Measurements from ENCODE around the gene INVS. TPM values are rescaled to one million over a fixed set of nuclear protein-coding genes. Genes with fewer than 3 reads are reported as not detected.
"Not testable (repeated sequence)": the region's sequence is repeated elsewhere in the genome, so short reads cannot be mapped to it uniquely, and the experiment has no call there.

The INVS gene
- total and polyA plus RNA-seq, 4 donors, result 4.1 to 33.3 (median 13.1) TPM

DNA sequence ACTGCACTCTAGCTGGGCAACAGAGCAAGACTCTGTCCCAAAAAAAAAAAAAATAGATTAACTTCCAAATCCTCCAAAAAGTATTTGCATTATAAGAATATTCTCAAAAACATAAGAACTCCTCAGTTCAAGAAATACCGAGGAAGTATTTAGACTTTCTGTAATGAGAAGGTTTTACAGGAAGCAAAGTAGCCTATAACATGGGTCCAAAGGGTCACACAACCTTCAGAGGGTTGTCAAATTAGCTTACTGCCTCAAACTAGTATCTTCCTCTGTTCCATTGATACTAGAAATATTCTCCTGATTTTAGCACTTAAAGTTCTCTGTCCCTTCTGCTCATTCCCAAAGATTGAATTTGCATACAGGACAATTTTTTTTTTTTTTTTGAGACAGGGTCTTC lies 121.9 kb downstream of the INVS start:
- intact Hi-C loops (cut with DNase I), result no loop called here
- DNase-seq, result no peak
- WGBS, 2 donors, result 83 to 88% methylated on average over 1 of the region's 1 CpG
- Histone ChIP-seq H3K4me3 (ENCODE audit: low read length in 2 of 2) (no peak overlapping the region), H3K27ac (ENCODE audit: low read depth in 1 of 2, low read length in 2 of 2) (no peak overlapping the region), H3K36me3 (ENCODE audit: control insufficient read depth in 1 of 2, insufficient read depth in 2 of 2, low read length in 1 of 2) (no peaks in the 10 kb centered on the region), H3K4me1 (ENCODE audit: control insufficient read depth in 1 of 2, insufficient read depth in 2 of 2, low read length in 2 of 2) (no peaks in the 10 kb centered on the region), H3K27me3 (ENCODE audit: control insufficient read depth in 1 of 2, insufficient read depth in 2 of 2, low read length in 1 of 2) (no peaks in the 10 kb centered on the region), H3K9me3 (ENCODE audit: control insufficient read depth, low read length) (no peaks in the 10 kb centered on the region)
- no peak for ATAC-seq (ENCODE audit: low FRiP score)

DNA sequence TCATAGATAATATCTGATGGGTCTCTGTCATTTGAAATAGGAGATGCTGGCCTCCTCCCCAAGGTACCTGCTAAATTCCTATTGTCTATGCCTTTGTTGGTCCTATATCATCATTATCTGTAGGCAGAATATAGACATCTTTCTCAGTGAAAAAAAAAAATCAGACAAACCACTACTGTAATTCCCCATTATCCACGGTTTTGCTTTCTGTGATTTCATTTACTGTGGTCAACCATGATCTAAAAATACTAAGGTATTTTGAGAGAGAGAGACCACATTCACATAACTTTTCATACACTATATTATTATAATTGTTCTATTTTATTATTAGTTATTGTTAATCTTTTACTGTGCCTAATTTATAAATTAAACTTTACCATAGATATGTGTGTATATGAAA lies 122.5 kb downstream of the INVS start:
- H3K9me3 ChIP-seq (ENCODE audit: control insufficient read depth, low read length), result no peaks in the 10 kb centered on the region
- no peak overlapping the region for H3K27ac ChIP-seq (ENCODE audit: low read depth in 1 of 2, low read length in 2 of 2)
- no peak overlapping the region for H3K4me3 ChIP-seq (ENCODE audit: low read length in 2 of 2)
- no peak for ATAC-seq (ENCODE audit: low FRiP score)
- intact Hi-C loops (cut with DNase I), result no loop called here
- H3K4me1 ChIP-seq (ENCODE audit: control insufficient read depth in 1 of 2, insufficient read depth in 2 of 2, low read length in 2 of 2), result no peaks in the 10 kb centered on the region
- 41 to 43% methylated on average over 1 of the region's 1 CpG for WGBS, 2 donors
- DNase-seq, result no peak
- H3K27me3 ChIP-seq (ENCODE audit: control insufficient read depth in 1 of 2, insufficient read depth in 2 of 2, low read length in 1 of 2), result no peaks in the 10 kb centered on the region
- no peaks in the 10 kb centered on the region for H3K36me3 ChIP-seq (ENCODE audit: control insufficient read depth in 1 of 2, insufficient read depth in 2 of 2, low read length in 1 of 2)

DNA sequence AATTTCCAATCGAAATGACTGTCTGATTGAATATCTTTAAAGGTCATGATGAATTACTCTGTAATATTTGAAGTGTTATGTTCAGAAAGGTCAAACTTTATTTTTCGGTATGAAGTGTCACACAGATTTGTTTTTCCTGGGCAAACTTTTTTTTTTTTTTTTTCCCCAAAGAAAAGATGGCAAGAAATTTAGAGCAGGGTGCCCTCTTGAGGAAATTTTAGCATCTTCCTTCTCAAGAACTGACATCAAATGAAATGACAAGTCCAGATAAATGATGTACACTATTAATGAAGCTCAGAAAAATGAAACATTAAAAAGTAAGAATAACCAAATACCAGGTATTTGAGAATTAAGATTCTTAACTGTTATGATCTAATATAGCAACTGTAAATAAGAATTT lies 123.6 kb downstream of the INVS start:
- no peaks in the 10 kb centered on the region for H3K27me3 ChIP-seq (ENCODE audit: control insufficient read depth in 1 of 2, insufficient read depth in 2 of 2, low read length in 1 of 2)
- H3K4me1 ChIP-seq (ENCODE audit: control insufficient read depth in 1 of 2, insufficient read depth in 2 of 2, low read length in 2 of 2), result no peaks in the 10 kb centered on the region
- DNase-seq (no peak), ATAC-seq (ENCODE audit: low FRiP score) (no peak)
- intact Hi-C loops (cut with DNase I), result no loop called here
- 18 to 24% methylated on average over 2 of the region's 2 CpGs for WGBS, 2 donors
- no peak overlapping the region for H3K27ac ChIP-seq (ENCODE audit: low read depth in 1 of 2, low read length in 2 of 2)
- peaks cover 2% of the 10 kb centered on the region in 2 donors for H3K36me3 ChIP-seq (ENCODE audit: control insufficient read depth in 1 of 2, insufficient read depth in 2 of 2, low read length in 1 of 2)
- no peak overlapping the region for H3K4me3 ChIP-seq (ENCODE audit: low read length in 2 of 2)
- no peaks in the 10 kb centered on the region for H3K9me3 ChIP-seq (ENCODE audit: control insufficient read depth, low read length)

GRCh38 chr9:100227636-100228035 lies 128.6 kb downstream of the INVS start:
- Histone ChIP-seq H3K27me3 (ENCODE audit: control insufficient read depth in 1 of 2, insufficient read depth in 2 of 2, low read length in 1 of 2) (no peaks in the 10 kb centered on the region), H3K9me3 (ENCODE audit: control insufficient read depth, low read length) (no peaks in the 10 kb centered on the region), H3K4me1 (ENCODE audit: control insufficient read depth in 1 of 2, insufficient read depth in 2 of 2, low read length in 2 of 2) (no peaks in the 10 kb centered on the region), H3K36me3 (ENCODE audit: control insufficient read depth in 1 of 2, insufficient read depth in 2 of 2, low read length in 1 of 2) (peaks cover 2 to 3% of the 10 kb centered on the region in 2 donors), H3K4me3 (ENCODE audit: low read length in 2 of 2) (no peak overlapping the region), H3K27ac (ENCODE audit: low read depth in 1 of 2, low read length in 2 of 2) (no peak overlapping the region)
- intact Hi-C loops (cut with DNase I), result no loop called here
- 96 to 98% methylated on average over 2 of the region's 2 CpGs for WGBS, 2 donors
- no peak for DNase-seq
- no peak for ATAC-seq (ENCODE audit: low FRiP score)

DNA sequence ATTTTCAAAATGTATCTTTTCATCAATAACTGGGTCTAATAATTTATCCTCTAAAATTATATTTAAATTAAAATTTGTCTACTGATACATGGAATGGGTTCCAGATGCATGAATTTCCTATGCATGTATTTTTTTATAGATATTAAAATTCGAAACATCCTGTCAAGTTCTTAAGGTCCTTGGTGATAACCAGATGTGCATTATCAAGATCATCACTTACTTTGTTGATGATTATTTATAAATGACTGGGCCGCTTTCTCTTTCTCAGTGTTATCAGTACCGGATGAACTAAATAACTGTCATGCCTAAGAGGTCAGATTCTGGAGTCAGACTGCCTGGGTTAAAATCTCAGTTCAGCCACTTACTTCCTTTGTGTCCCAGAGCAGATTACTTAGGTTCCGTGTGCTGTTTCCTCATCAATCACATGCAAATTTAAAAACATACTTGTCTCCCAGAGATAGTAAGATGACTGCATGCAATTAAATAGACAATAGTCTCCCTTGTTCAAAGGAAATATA lies 129.4 kb downstream of the INVS start:
- WGBS, 2 donors, result 83 to 84% methylated on average over 4 of the region's 4 CpGs
- Histone ChIP-seq H3K4me1 (ENCODE audit: control insufficient read depth in 1 of 2, insufficient read depth in 2 of 2, low read length in 2 of 2) (no peaks in the 10 kb centered on the region), H3K9me3 (ENCODE audit: control insufficient read depth, low read length) (no peaks in the 10 kb centered on the region), H3K27ac (ENCODE audit: low read depth in 1 of 2, low read length in 2 of 2) (no peak overlapping the region), H3K36me3 (ENCODE audit: control insufficient read depth in 1 of 2, insufficient read depth in 2 of 2, low read length in 1 of 2) (peaks cover 2 to 3% of the 10 kb centered on the region in 2 donors), H3K4me3 (ENCODE audit: low read length in 2 of 2) (no peak overlapping the region), H3K27me3 (ENCODE audit: control insufficient read depth in 1 of 2, insufficient read depth in 2 of 2, low read length in 1 of 2) (no peaks in the 10 kb centered on the region)
- DNase-seq, result no peak
- no peak for ATAC-seq (ENCODE audit: low FRiP score)
- intact Hi-C loops (cut with DNase I), result no loop called here

DNA sequence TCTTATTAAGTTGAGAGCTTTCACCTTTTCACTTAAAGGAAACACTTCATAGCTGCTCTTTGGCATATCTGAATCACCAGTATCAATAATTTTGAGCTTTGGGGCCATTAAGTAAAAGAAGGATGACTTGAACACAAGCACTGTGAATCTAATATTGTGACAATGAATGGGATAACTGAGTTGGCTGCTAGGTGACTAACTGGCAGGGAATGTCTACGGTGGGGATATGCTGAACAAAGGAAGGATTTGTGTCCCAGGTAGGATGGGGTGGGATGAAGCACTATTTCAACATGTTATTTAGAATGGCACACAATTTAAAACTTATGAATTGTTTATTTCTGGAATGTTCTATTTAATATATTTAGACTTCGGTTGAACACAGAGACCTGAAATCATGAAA lies 130.1 kb downstream of the INVS start:
- peaks cover 2 to 3% of the 10 kb centered on the region in 2 donors for H3K36me3 ChIP-seq (ENCODE audit: control insufficient read depth in 1 of 2, insufficient read depth in 2 of 2, low read length in 1 of 2)
- 88 to 89% methylated on average over 2 of the region's 2 CpGs for WGBS, 2 donors

DNA sequence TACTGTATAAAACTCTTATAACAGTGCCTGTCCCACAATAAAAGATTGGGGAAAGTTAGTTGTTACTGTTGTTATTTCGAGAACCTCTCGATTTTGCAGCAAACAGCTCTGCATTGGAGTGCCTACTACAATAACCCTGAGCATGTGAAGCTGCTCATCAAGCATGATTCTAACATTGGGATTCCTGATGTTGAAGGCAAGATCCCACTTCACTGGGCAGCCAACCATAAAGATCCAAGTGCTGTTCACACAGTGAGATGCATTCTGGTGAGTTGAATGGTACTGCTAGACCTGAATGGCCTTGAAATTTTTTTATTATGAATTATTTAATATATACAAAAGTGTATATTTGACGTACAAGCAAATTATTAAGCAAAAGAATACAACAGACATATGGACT lies 130.5 kb downstream of the INVS start:
- Histone ChIP-seq H3K9me3 (ENCODE audit: control insufficient read depth, low read length) (no peaks in the 10 kb centered on the region), H3K27me3 (ENCODE audit: control insufficient read depth in 1 of 2, insufficient read depth in 2 of 2, low read length in 1 of 2) (no peaks in the 10 kb centered on the region), H3K4me3 (ENCODE audit: low read length in 2 of 2) (no peak overlapping the region), H3K36me3 (ENCODE audit: control insufficient read depth in 1 of 2, insufficient read depth in 2 of 2, low read length in 1 of 2) (peaks cover 2 to 3% of the 10 kb centered on the region in 2 donors), H3K4me1 (ENCODE audit: control insufficient read depth in 1 of 2, insufficient read depth in 2 of 2, low read length in 2 of 2) (no peaks in the 10 kb centered on the region), H3K27ac (ENCODE audit: low read depth in 1 of 2, low read length in 2 of 2) (no peak overlapping the region)
- intact Hi-C loops (cut with DNase I), result no loop called here
- DNase-seq (no peak), ATAC-seq (ENCODE audit: low FRiP score) (no peak)
- 95 to 96% methylated on average over 3 of the region's 3 CpGs for WGBS, 2 donors

More for the DNA sequence above, 130.1 kb downstream of the INVS start:
- no peak overlapping the region for H3K4me3 ChIP-seq (ENCODE audit: low read length in 2 of 2)
- no peaks in the 10 kb centered on the region for H3K4me1 ChIP-seq (ENCODE audit: control insufficient read depth in 1 of 2, insufficient read depth in 2 of 2, low read length in 2 of 2)
- ATAC-seq (ENCODE audit: low FRiP score), result no peak
- DNase-seq, result no peak
- H3K9me3 ChIP-seq (ENCODE audit: control insufficient read depth, low read length), result no peaks in the 10 kb centered on the region
- no peak overlapping the region for H3K27ac ChIP-seq (ENCODE audit: low read depth in 1 of 2, low read length in 2 of 2)
- no peaks in the 10 kb centered on the region for H3K27me3 ChIP-seq (ENCODE audit: control insufficient read depth in 1 of 2, insufficient read depth in 2 of 2, low read length in 1 of 2)
- intact Hi-C loops (cut with DNase I), result no loop called here

- H3K9me3 ChIP-seq (ENCODE audit: control insufficient read depth, low read length); H3K4me3 ChIP-seq (ENCODE audit: low read length in 2 of 2); ATAC-seq (ENCODE audit: low FRiP score); H3K4me1 ChIP-seq (ENCODE audit: control insufficient read depth in 1 of 2, insufficient read depth in 2 of 2, low read length in 2 of 2); intact Hi-C loops (cut with DNase I); H3K27ac ChIP-seq (ENCODE audit: low read depth in 1 of 2, low read length in 2 of 2); H3K36me3 ChIP-seq (ENCODE audit: control insufficient read depth in 1 of 2, insufficient read depth in 2 of 2, low read length in 1 of 2); H3K27me3 ChIP-seq (ENCODE audit: control insufficient read depth in 1 of 2, insufficient read depth in 2 of 2, low read length in 1 of 2); DNase-seq: not testable (repeated sequence)
- WGBS, 2 donors, result 94% methylated on average over 7 of the region's 7 CpGs
These were observed 137.9 kb downstream of the INVS start for GRCh38 chr9:100236986-100237385.

- no peaks in the 10 kb centered on the region for H3K9me3 ChIP-seq (ENCODE audit: control insufficient read depth, low read length)
- H3K4me3 ChIP-seq (ENCODE audit: low read length in 2 of 2), result no peak overlapping the region
- intact Hi-C loops (cut with DNase I), result no loop called here
- H3K27ac ChIP-seq (ENCODE audit: low read depth in 1 of 2, low read length in 2 of 2), result no peak overlapping the region
- 66 to 72% methylated on average over 2 of the region's 2 CpGs for WGBS, 2 donors
- no peak for ATAC-seq (ENCODE audit: low FRiP score)
- no peak for DNase-seq
- no peaks in the 10 kb centered on the region for H3K4me1 ChIP-seq (ENCODE audit: control insufficient read depth in 1 of 2, insufficient read depth in 2 of 2, low read length in 2 of 2)
- H3K36me3 ChIP-seq (ENCODE audit: control insufficient read depth in 1 of 2, insufficient read depth in 2 of 2, low read length in 1 of 2), result peaks cover 0 to 3% of the 10 kb centered on the region in 2 donors
- H3K27me3 ChIP-seq (ENCODE audit: control insufficient read depth in 1 of 2, insufficient read depth in 2 of 2, low read length in 1 of 2), result no peaks in the 10 kb centered on the region
These were observed 141.5 kb downstream of the INVS start for GRCh38 chr9:100240512-100240911.

All from aorta (tissue), 5 donors.